Rectal smooth muscle tissue (tissue), 1 donor: Measurements from ENCODE around the gene SYCP2L.
"Not testable (repeated sequence)": the region's sequence is repeated elsewhere in the genome, so short reads cannot be mapped to it uniquely, and the experiment has no call there.

Experiments used
- H3K27ac ChIP-seq: one replicate; pipeline ENCODE4 v1.7.0; 2013; ENCODE audit warnings: low read depth, low read length, inconsistent platforms
- H3K27me3 ChIP-seq: one replicate; pipeline ENCODE4 v1.7.0; 2013; ENCODE audit warnings: low read length; ENCODE audit not compliant: control insufficient read depth, insufficient read depth
- H3K36me3 ChIP-seq: one replicate; pipeline ENCODE4 v1.7.0; 2013; ENCODE audit warnings: low read length; ENCODE audit not compliant: control insufficient read depth, insufficient read depth
- H3K4me1 ChIP-seq: one replicate; pipeline ENCODE4 v1.7.0; 2013; ENCODE audit warnings: low read length; ENCODE audit not compliant: control insufficient read depth, insufficient read depth
- H3K4me3 ChIP-seq: one replicate; pipeline ENCODE4 v1.7.0; 2013; ENCODE audit warnings: low read length
- H3K9ac ChIP-seq: one replicate; pipeline ENCODE4 v1.7.0; 2013; ENCODE audit warnings: low read length

SYCP2L gene

DNA sequence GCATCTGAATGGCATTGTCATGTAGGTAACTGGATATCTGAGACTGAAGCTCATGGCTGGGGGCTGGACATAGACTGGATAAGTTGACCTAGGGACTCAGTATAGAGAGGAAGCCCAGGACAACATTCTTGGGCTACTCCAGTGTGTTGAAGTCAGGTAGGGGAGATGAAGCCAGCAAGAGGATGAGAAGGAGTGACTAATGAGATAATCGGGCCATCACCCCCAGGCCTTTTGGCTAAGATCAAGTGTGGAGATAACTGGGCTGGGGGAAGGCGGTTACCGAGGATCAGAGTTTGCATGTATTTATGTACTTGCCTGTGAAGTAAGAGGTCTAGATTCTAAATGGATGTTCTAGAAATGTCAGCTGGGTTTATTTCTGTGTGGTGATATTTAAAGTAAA, 83.9 kb downstream of the SYCP2L start:
- Histone ChIP-seq H3K4me3 (no peak overlapping the region), H3K36me3 (no peaks in the 10 kb centered on the region), H3K27me3 (no peaks in the 10 kb centered on the region), H3K9ac (no peak overlapping the region), H3K4me1 (no peaks in the 10 kb centered on the region), H3K27ac (no peak overlapping the region)

DNA sequence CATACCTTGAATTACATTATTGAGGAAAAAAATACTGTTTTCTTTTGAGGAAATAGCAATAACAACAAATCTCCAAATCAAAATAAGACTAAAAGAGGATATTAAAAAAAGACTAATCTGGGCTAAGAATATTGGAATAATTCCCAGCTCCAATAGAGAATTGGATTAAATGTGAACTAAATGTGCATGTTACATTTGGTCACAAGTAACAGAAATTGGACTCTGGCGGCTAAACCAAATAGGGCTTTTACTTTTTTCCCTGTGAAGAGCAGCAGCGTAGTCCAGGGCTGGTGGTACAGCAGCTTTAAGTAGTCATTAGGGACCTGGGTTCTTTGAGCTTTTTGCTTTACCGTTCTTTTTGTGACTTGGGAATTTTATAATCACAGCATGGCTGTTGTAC, 85.3 kb downstream of the SYCP2L start:
- Histone ChIP-seq H3K9ac (no peak overlapping the region), H3K36me3 (no peaks in the 10 kb centered on the region), H3K4me1 (no peaks in the 10 kb centered on the region), H3K27ac (no peak overlapping the region), H3K27me3 (no peaks in the 10 kb centered on the region), H3K4me3 (no peak overlapping the region)

DNA sequence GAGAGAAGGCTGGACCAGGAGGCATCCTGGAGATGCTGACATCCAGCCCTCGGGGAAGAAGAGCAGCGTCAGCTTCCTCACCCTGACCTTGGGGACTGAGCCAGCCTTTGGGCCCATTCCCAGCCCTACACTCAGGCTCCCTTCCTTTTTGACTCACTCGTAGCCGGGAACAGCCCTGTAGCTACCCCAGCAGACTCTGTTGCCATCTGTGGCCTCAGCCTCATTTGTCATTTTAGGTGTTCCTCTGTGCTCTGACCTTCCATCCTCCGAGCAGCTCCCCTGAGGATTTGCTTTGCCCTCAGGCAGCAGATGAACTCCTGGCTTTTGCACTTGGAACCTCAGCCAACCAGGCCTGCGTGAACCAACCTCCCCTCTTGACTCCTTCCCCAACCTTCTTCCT, 89.7 kb downstream of the SYCP2L start:
- H3K36me3 ChIP-seq = no peaks in the 10 kb centered on the region
- H3K9ac ChIP-seq = no peak overlapping the region
- H3K4me1 ChIP-seq = no peaks in the 10 kb centered on the region
- no peaks in the 10 kb centered on the region for H3K27me3 ChIP-seq
- no peak overlapping the region for H3K4me3 ChIP-seq
- H3K27ac ChIP-seq = no peak overlapping the region

DNA sequence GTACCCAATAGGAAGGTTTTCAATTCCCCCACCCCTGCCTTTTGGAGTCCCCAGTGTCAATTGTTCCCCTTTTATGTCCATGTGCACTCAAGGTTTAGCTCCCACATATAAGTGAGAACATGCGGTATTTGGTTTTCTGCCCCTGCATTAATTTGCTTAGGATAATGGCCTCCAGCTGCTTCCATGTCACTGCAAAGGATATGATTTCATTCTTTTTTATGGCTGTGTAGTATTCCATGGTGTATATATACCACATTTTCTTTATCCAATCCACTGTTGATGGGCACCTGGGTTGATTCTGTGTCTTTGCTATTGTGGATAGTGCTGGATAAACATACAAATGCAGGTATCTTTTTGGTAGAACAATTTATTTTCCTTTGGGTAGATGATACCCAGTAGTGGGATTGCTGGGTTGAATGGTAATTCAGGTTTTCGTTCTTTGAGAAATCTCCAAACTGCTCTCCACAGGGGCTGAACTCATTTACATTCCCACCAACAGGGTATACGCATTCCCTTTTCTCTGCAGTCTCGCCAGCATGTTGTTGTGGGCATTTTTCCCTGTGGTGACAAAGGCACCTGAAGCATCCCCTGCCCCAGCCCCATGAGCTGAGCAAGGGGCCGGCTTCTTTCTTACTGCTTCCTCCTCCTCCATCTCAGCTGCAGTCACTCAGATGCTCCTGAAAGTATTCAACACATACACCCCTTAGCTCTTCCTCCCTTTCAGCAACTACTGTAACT, 90.5 kb downstream of the SYCP2L start:
- Histone ChIP-seq H3K4me3 (no peak overlapping the region), H3K4me1 (no peaks in the 10 kb centered on the region), H3K27ac (no peak overlapping the region), H3K27me3 (no peaks in the 10 kb centered on the region), H3K9ac (no peak overlapping the region), H3K36me3 (no peaks in the 10 kb centered on the region)

DNA sequence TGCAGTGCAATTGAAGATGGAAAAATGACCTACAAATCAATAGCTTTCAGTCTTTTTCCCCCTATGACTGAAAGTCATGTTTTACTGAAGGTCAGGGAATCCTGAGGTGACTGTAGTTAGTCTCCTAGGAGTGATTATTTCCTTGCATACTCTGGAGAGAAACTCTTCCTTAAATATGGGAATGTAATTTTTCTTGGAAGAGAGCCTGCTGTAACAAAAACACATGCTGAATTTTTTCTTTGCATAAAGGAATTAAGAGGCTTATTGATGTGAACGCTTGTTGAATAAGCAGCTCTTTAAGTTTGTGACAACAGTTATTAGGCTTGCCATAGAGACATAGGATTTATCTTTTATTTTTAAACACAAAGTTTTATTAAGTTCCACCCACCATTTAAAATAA, 92.8 kb downstream of the SYCP2L start:
- H3K27me3 ChIP-seq = no peaks in the 10 kb centered on the region
- H3K4me1 ChIP-seq = no peaks in the 10 kb centered on the region
- H3K27ac ChIP-seq = no peak overlapping the region
- H3K4me3 ChIP-seq = no peak overlapping the region
- H3K9ac ChIP-seq = no peak overlapping the region
- no peaks in the 10 kb centered on the region for H3K36me3 ChIP-seq

DNA sequence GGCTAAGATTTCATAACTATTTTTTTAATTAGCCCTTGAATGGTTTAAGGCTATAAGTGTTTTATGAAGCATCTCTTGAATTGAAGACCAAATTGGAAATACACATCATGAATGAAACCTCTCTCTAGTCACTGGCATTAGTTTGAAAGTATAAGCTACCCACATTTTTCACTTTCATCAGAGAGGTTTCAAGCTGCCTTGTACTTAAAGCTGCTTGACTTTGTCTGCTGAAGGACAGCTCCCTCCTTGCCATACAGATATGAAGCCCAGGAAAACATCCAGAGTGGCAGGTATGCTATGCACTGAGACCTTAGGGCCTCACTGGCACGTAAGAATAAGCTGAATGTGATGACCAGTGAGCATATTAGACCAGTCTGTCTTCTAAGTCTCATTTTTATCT, 94.6 kb downstream of the SYCP2L start:
- Histone ChIP-seq H3K36me3 (no peaks in the 10 kb centered on the region), H3K27ac (no peak overlapping the region), H3K4me3 (no peak overlapping the region), H3K4me1 (no peaks in the 10 kb centered on the region), H3K9ac (no peak overlapping the region), H3K27me3 (no peaks in the 10 kb centered on the region)

DNA sequence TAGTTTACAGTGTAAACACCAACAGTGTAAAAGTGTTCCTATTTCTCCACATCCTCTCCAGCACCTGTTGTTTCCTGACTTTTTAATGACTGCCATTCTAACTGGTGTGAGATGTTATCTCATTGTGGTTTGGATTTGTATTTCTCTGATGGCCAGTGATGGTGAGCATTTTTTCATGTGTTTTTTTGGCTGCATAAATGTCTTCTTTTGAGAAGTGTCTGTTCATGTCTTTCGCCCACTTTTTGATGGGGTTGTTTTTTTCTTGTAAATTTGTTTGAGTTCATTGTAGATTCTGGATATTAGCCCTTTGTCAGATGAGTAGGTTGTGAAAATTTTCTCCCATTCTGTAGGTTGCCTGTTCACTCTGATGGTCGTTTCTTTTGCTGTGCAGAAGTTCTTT, 98.1 kb downstream of the SYCP2L start:
- not testable (repeated sequence) for H3K27me3 ChIP-seq, H3K27ac ChIP-seq, H3K4me3 ChIP-seq, H3K4me1 ChIP-seq, H3K36me3 ChIP-seq, H3K9ac ChIP-seq

DNA sequence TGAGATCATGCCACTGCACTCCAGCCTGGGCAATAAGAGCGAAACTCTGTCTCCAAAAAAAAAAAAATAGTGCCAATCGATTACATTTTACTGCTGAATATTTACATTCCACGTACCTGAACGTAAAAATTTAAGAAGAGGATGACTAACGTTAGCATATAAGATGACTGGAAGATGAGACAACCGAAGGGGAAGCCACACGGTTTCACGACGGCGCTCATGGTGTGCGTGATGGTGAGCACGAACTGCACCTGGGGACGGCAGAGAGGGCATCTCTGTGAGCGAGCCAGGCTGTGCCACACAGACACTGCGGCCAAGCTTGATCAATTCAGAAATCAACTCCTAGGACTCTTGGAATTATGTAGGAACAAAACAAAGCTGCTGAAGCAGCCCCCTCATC, 102.7 kb downstream of the SYCP2L start:
- H3K27ac ChIP-seq = no peak overlapping the region
- H3K9ac ChIP-seq = no peak overlapping the region
- H3K27me3 ChIP-seq = no peaks in the 10 kb centered on the region
- no peaks in the 10 kb centered on the region for H3K36me3 ChIP-seq
- H3K4me1 ChIP-seq = no peaks in the 10 kb centered on the region
- no peak overlapping the region for H3K4me3 ChIP-seq

DNA sequence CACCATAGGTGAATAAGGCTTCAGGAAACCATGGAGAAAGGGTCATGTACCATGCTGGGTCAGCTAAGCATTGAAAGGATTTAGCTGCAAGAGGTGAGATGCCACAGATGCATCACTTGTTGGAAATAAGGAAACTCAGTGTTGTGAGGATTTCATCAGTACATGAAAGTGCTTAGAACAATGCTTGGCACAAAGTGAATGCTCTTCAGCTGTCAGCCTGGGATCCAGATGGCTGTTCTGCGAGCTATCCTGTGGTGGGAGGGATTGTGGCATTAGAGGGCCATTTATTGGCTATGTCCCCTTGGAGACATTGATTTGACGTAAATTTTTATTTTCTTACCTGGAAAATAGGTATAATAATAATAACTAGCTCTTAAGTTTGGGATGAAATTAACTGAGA, 104.3 kb downstream of the SYCP2L start:
- H3K9ac ChIP-seq = no peak overlapping the region
- H3K4me1 ChIP-seq = no peaks in the 10 kb centered on the region
- no peaks in the 10 kb centered on the region for H3K27me3 ChIP-seq
- H3K36me3 ChIP-seq = no peaks in the 10 kb centered on the region
- no peak overlapping the region for H3K4me3 ChIP-seq
- H3K27ac ChIP-seq = no peak overlapping the region

DNA sequence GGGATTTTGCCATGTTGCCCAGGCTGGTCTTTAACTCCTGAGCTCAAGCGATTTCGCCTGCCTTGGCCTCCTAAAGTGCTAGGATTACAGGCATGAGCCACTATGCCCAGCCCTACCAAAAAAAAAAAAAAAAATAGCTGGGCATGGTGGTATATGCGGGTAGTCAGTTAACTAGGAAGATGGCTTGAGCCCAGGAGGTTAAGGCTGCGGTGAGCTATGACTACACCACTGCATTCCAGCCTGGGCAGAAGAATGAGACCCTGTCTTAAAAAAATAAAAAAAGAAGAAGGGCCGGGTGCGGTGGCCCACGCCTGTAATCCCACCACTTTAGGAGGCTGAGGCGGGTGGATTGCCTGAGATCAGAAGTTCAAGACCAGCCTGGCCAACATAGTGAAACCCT, 107.0 kb downstream of the SYCP2L start:
- Histone ChIP-seq H3K4me3 (no peak overlapping the region), H3K27me3 (no peaks in the 10 kb centered on the region), H3K27ac (no peak overlapping the region), H3K36me3 (no peaks in the 10 kb centered on the region), H3K9ac (no peak overlapping the region), H3K4me1 (no peaks in the 10 kb centered on the region)

DNA sequence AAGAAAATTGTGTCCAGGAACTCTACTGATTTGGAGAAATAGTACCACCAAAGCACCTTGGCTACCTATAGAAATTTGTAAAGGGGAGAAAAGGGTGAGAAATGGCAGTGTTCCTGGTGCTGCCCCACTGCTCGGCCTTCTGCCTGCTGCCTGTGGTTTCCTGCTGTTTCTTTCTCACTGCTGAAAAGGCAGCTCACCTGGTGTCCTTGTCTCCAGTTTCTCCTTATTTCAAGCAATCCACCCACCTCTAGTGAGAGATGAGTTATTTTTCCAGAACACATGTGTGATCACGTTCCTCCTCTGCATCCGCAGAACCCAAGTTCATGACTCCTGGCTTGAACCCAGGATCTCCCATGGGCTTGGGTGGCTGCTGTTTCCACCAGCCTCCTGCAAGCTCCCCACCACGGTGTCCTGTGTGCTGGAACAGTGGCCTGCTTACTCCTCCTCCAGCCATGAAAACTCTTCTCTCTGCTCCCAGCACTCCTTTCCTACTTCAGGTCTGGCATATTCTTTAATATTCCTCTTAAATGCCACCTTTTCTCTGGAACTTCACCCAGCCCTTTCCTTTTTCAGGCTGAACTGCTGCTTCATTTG, 108.4 kb downstream of the SYCP2L start:
- no peak overlapping the region for H3K4me3 ChIP-seq
- no peak overlapping the region for H3K9ac ChIP-seq
- H3K4me1 ChIP-seq = no peaks in the 10 kb centered on the region
- no peaks in the 10 kb centered on the region for H3K27me3 ChIP-seq
- no peak overlapping the region for H3K27ac ChIP-seq
- H3K36me3 ChIP-seq = no peaks in the 10 kb centered on the region

DNA sequence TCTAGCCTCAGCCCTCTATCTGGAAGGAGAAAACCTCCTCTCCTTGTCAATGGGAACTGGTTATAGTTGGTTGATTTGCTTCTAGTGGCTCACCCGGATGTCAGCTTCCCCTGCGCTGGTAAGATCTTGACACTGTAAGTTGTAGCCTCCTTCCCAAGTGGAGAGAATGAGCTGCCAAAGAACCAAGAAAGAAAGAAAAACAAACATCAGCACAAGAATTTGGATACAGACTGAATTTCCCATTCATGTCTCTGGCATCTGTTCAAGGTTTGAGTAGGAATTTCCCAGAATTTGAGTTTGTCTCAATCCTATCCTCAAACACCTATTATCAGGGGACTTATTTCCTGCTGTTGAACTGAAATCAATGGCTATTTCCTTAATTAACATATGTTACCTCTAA, 113.1 kb downstream of the SYCP2L start:
- H3K4me3 ChIP-seq = no peak overlapping the region
- H3K9ac ChIP-seq = no peak overlapping the region
- no peak overlapping the region for H3K27ac ChIP-seq
- H3K27me3 ChIP-seq = no peaks in the 10 kb centered on the region
- H3K4me1 ChIP-seq = no peaks in the 10 kb centered on the region
- H3K36me3 ChIP-seq = no peaks in the 10 kb centered on the region

DNA sequence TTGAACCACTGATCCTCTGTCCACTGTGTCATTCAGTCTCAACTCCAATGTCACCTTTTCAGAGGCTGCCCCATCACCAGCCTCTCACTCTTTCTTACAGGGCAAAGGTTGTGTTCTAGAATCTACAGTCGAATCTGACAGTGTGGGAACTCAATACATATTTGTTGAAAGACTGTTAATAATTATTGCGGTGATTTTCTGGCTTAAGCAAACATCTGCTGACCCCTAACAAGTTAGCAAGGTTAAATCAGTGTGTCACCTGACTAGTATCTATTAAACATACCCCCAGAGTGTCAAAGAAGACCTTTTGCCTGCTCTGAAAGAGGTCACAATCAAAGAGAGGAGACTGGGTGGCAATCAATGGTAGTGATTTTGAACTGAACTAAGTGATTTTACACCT, 115.3 kb downstream of the SYCP2L start:
- Histone ChIP-seq H3K27me3 (no peaks in the 10 kb centered on the region), H3K27ac (no peak overlapping the region), H3K4me1 (no peaks in the 10 kb centered on the region), H3K4me3 (no peak overlapping the region), H3K36me3 (no peaks in the 10 kb centered on the region), H3K9ac (no peak overlapping the region)
